HG02973 (cell line): ENCODE data around the gene MEN1.
A peak's percentile ranks its signal among the peaks of the same experiment; 100 is the strongest.

ENCODE experiments used
- ATAC-seq: cut with Tn5 transposase; IDR thresholded peaks from one replicate; pipeline ENCODE4 v1.9.1; 2021; ENCODE audit warnings: moderate library complexity; ENCODE audit not compliant: unreplicated experiment

Gene MEN1

GRCh38 chr11:64810271-64810890 is at the start of gene MEN1:
Gene MEN1 (minus strand): TSS chr11:64810551. CDS start chr11:64810109, 442 bp downstream.
- peak; percentile 53 for ATAC-seq

GRCh38 chr11:64859542-64860414 is 49.4 kb upstream of the MEN1 start:
- peak; percentile 70 for ATAC-seq

- no peak for ATAC-seq
Observed at GRCh38 chr11:64858467-64859263, 48.3 kb upstream of the MEN1 start.

GRCh38 chr11:64857485-64857884 is 47.1 kb upstream of the MEN1 start:
- no peak for ATAC-seq

GRCh38 chr11:64856382-64857227 is 46.3 kb upstream of the MEN1 start:
- ATAC-seq = no peak

GRCh38 chr11:64855596-64856304 is 45.4 kb upstream of the MEN1 start:
- no peak for ATAC-seq

GRCh38 chr11:64854534-64855502 is 44.5 kb upstream of the MEN1 start:
- ATAC-seq = no peak

- ATAC-seq = no peak
Observed at GRCh38 chr11:64854157-64854533, 43.8 kb upstream of the MEN1 start.

- no peak for ATAC-seq
Observed at GRCh38 chr11:64853709-64854108, 43.4 kb upstream of the MEN1 start.

GRCh38 chr11:64852804-64853509 is 42.6 kb upstream of the MEN1 start:
- ATAC-seq = no peak

- peak; percentile 4 for ATAC-seq
Observed at GRCh38 chr11:64851831-64852351, 41.5 kb upstream of the MEN1 start.

GRCh38 chr11:64850979-64851567 is 40.7 kb upstream of the MEN1 start:
- ATAC-seq = peak; percentile 56

GRCh38 chr11:64849598-64850356 is 39.4 kb upstream of the MEN1 start:
- ATAC-seq = no peak

- ATAC-seq = no peak
Observed at GRCh38 chr11:64848826-64849597, 38.7 kb upstream of the MEN1 start.

- no peak for ATAC-seq
Observed at GRCh38 chr11:64848214-64848825, 38.0 kb upstream of the MEN1 start.
